Measurements from ENCODE around the gene ITPRID2.

Gene ITPRID2

GRCh38 chr2:181891258-181891965 is at the start of gene ITPRID2:
Gene ITPRID2 (plus strand): TSS chr2:181891730. CDS start chr2:181892067, 337 bp downstream.
- DNase-seq (ENCODE audit: low spot score) = peak; percentile 84

DNA sequence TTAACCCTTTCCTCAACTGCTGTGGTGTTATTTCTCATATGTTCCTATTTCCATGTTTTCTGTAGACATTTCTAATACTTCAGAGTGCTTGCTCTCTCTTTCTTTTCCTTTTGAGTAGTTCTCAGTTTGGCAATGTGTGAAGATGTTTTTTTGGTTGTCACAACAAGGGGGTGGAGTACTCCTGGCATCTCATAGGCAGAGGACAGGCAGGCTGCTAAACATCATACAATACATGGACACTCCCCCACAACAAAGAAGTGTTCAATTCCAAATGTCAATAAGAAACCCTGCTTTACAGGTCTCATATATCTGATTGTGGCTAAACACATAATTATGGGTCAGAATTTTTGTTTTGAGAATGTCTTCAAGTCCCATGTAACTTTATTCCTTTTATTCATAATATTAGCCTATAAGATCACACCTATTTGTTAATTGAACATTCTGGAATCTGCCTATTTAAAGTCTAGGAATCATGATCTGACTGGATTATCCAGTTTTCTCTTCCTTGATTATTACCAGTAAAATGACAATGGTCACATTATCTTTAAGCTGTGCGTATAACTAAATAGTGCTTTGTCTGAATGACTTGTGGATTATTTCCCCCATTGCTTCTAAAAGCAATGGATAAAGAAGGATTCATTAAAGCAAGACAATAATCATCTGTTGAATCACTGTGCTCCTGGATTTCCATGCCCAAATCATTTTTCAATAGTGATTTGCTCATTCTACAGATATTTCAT is 46.8 kb upstream of the ITPRID2 start:
- DNase-seq (ENCODE audit: low spot score) = no peak

GRCh38 chr2:181846399-181847197 is 44.9 kb upstream of the ITPRID2 start:
- no peak for DNase-seq (ENCODE audit: low spot score)

DNA sequence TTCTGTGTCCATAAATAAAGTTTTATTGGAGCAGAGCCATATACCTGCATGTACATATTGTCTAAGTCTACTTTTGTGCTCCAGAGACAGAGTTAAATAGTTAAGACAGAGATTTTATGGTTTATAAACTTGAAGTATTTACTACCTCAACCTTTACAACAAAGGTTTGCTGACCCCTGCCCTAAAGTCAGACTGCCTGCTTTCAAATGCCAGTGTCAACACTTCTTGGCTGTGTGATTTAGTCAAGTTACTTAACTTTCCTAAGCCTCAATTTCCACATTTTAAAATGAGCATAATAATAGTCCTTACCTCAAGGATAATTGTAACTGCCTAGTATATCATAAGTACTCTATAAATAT is 44.4 kb upstream of the ITPRID2 start:
- no peak for DNase-seq (ENCODE audit: low spot score)

- no peak for DNase-seq (ENCODE audit: low spot score)
These were observed 43.8 kb upstream of the ITPRID2 start for GRCh38 chr2:181847702-181848101.

DNA sequence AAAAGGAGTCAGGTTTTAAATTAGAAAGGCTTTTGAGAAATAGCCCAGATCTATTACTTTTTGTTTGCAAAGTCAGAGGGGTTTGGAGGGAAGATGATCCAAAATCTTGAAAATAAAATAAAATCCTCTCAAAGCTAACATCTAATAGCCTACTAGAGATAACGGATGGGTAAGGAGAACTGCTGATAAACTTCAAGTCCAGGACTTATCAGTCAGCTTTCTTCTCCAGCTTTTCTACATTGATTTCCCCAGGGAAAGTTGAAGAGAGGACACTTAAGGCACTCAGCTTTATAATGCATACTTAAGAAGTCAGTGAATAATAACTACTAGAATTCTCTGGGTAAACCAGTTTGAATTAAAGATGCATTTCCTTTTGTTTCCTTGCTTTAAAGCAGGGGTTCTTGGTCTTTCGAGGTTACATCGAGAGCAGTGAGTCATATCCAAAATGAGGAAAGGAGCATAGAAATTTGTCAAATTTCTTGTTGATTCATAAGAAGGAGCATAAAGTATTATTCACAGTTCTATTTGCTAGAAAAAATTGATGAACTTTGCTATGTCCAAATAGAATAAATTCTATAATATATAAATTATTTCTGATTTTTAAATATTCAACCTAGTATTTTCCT is 43.2 kb upstream of the ITPRID2 start:
- no peak for DNase-seq (ENCODE audit: low spot score)

DNA sequence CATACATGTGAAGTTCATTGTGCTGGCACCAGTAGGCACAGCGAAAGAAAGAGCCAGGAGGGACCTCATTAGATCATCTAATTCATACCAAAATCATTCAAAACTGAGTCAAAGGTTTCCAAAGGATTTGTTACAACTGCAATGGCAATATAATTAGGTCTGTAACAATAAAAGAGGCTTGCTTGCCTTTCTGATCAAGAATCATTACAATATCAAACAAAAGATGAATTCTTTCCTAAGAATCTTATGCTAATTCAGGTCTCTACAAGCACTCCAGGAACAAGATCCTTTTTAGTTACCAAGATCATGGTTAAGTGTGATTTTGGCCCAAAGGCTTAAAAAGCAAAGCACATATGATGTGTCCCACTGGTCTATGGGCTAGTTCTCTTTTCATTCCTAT is 41.9 kb upstream of the ITPRID2 start:
- no peak for DNase-seq (ENCODE audit: low spot score)

GRCh38 chr2:181850936-181851560 is 40.5 kb upstream of the ITPRID2 start:
- DNase-seq (ENCODE audit: low spot score) = no peak

GRCh38 chr2:181851726-181852125 is 39.8 kb upstream of the ITPRID2 start:
- no peak for DNase-seq (ENCODE audit: low spot score)

DNA sequence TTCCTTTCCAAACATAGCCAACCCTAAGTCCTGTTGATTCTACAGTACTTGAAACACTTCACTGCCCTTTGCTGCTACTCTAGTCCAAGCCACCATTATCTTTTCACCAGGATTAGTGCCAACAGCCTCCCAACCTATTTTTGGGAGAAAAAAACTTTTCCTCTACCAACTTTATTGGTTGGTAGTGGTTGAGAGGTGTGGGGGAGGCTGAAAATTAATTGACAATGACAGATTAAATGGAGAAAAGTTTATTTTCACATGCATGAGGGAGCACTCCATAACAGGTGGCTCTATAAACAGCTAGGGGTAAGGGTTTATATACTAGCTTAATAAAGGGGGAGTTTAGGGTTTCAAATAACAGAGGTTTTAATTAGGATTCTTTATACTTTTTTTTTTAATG is 37.8 kb upstream of the ITPRID2 start:
- DNase-seq (ENCODE audit: low spot score) = no peak

DNA sequence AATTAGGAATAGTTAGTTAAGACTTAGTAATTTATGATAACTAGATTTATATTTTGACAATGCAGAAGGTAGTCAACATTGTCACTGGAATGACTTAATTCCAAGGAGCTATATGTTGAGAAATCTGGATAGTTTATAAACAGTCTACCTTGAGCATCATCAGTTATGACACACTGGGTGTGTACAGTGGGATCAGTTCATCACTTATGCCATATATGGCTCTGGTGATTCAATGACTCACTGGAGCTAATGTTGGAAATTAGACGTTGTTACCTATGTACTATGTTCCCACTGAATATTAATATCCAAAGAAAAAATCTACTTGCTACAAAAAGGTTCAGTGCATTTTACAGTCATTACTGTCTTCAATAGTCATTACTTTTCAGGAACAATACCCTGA is 34.0 kb upstream of the ITPRID2 start:
- DNase-seq (ENCODE audit: low spot score) = no peak

DNA sequence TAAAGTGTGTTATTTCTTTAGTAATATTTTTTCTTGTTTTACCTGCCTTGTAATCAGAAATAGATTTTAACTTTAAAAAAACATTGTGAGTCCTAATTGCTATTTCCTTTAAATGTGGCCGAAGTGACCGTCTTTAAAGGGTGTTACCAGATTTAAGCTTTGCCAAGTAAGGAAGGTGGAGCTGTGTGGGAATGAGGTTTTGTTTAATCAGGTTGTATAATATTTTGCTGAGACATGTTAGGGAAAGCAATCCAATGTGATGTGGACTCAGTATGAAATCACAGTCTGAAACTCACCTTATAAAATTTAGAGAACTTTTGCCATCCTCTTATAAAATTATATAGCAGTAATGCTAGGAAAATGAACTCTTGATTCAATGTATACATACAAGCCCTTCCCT is 32.9 kb upstream of the ITPRID2 start:
- DNase-seq (ENCODE audit: low spot score) = no peak

- no peak for DNase-seq (ENCODE audit: low spot score)
These were observed 32.4 kb upstream of the ITPRID2 start for GRCh38 chr2:181859123-181859522.

GRCh38 chr2:181859803-181860202 is 31.7 kb upstream of the ITPRID2 start:
- no peak for DNase-seq (ENCODE audit: low spot score)

- no peak for DNase-seq (ENCODE audit: low spot score)
These were observed 30.2 kb upstream of the ITPRID2 start for GRCh38 chr2:181861379-181861778.

DNA sequence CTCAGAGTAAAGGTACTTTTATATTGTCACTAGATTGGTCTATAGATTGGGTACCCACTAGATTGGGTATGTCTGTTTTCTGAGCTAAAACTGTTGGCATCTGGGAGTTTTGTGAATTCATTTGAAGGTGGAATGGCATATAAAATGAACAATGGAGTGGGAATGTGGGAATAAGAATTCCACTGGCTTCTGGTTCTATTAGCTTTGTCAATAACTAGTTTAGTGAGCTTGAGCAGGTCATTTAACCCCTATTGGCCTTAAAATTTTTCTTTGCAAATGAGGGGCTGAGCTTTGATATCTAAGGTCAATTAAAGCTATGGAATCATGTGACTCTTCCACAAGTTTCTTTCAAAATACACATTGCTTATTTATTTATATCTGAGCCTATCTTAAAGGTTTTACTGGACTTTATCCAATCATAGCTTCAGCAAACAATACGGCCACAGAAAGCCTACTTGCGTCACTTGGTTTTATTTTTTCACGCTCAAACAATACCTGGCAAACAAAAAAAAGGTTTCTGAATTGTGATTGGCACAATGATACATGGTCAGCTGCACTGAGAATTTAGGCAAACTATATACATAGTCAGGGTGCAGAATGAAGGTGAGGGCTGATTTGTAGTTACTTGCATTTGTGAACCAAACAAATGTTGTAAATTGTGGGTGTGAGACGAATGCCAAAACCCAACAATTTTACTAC is 28.8 kb upstream of the ITPRID2 start:
- no peak for DNase-seq (ENCODE audit: low spot score)

DNA sequence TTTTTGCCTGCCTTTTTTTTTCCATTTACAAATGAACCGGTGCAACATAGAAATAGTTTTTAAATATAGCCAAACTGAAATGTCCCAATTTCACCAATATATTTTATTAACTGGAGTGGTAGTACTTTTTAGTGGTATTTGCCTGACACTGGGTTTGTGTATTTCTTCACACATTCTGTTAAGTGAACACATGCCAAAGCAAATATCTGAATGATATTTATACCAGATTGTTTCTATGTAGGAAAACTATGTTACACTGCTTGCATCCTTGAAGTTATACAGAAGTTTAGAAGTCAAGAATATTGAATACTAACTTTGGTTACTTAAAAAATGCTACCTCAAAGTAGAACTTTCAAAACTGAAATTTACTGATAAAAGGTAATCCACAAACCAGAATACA is 19.4 kb upstream of the ITPRID2 start:
- DNase-seq (ENCODE audit: low spot score) = no peak

GRCh38 chr2:181876614-181877063 is 14.9 kb upstream of the ITPRID2 start:
- DNase-seq (ENCODE audit: low spot score) = no peak

DNA sequence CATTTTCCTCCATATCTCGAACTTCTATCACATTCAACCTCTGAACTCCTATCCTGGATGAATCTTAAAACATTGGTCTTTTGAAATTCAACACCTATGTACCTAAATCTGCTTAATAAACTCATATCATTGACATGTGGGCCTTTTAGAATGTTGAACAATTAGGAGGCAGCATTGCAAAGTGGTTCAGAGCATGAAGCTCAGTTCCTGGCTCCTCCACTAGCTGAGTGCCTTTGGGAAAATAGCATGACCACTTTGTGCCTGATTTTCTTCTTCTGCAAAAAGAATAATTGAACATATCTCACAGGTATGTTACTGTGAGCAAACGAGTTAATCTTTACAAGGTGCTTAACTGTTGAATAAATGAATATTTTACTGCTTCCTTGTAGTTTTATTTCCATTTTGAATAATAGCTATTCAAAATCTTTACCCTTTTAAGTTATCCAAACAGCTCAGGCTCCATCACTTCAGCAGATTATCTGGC is 14.3 kb upstream of the ITPRID2 start:
- no peak for DNase-seq (ENCODE audit: low spot score)

DNA sequence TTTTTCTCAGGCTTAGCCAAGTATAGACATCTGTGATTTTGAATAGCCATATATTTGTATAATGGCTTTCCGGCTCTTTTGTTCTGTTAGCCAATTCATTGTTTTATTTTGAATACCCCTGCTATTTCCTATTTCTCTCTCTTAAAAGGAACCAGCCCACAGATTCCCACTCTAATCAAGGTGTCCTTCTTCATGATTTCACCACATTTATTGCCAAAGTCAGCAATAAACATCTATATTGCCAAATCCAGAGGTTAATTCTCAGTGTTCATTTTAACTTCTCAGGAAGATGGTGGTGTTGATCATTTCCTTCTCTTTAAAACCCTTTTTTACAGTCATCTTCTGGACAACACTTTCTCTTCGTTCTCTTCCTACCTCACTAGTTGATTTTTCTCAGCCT is 13.1 kb upstream of the ITPRID2 start:
- no peak for DNase-seq (ENCODE audit: low spot score)

- no peak for DNase-seq (ENCODE audit: low spot score)
These were observed 12.2 kb upstream of the ITPRID2 start for GRCh38 chr2:181879295-181879694.
